HG03521 (cell line): ENCODE measurements around the gene DUT.

Experiments used
- ATAC-seq: cut with Tn5 transposase; IDR thresholded peaks from one replicate; pipeline ENCODE4 v1.9.1; 2021; ENCODE audit warnings: mild to moderate bottlenecking, moderate library complexity; ENCODE audit not compliant: unreplicated experiment

The DUT gene

GRCh38 chr15:48330855-48331795, at the start of gene DUT:
DUT (plus strand) TSS chr15:48331429; CDS start chr15:48331516, 87 bp downstream.
- peak; percentile 74 for ATAC-seq

GRCh38 chr15:48281674-48282073, 49.6 kb upstream of the DUT start:
- ATAC-seq: no peak

- no peak for ATAC-seq
These were observed 49.0 kb upstream of the DUT start for GRCh38 chr15:48282216-48282615.

- ATAC-seq: no peak
These were observed 47.7 kb upstream of the DUT start for GRCh38 chr15:48283396-48284145.

- ATAC-seq: no peak
These were observed 45.7 kb upstream of the DUT start for GRCh38 chr15:48285329-48286214.

GRCh38 chr15:48289628-48290027, 41.6 kb upstream of the DUT start:
- no peak for ATAC-seq

- ATAC-seq: no peak
These were observed 38.8 kb upstream of the DUT start for GRCh38 chr15:48292458-48292857.

- ATAC-seq: no peak
These were observed 33.6 kb upstream of the DUT start for GRCh38 chr15:48297668-48298067.

GRCh38 chr15:48298914-48299313, 32.3 kb upstream of the DUT start:
- ATAC-seq: no peak

GRCh38 chr15:48300038-48300437, 31.2 kb upstream of the DUT start:
- ATAC-seq: no peak

- ATAC-seq: no peak
These were observed 26.8 kb upstream of the DUT start for GRCh38 chr15:48304398-48304797.

GRCh38 chr15:48306639-48307038, 24.6 kb upstream of the DUT start:
- no peak for ATAC-seq

- no peak for ATAC-seq
These were observed 23.6 kb upstream of the DUT start for GRCh38 chr15:48307586-48307985.

GRCh38 chr15:48309740-48310139, 21.5 kb upstream of the DUT start:
- no peak for ATAC-seq

GRCh38 chr15:48313216-48313615, 18.0 kb upstream of the DUT start:
- ATAC-seq: no peak

- no peak for ATAC-seq
These were observed 16.2 kb upstream of the DUT start for GRCh38 chr15:48315041-48315440.

GRCh38 chr15:48317221-48317620, 14.0 kb upstream of the DUT start:
- ATAC-seq: no peak

GRCh38 chr15:48318131-48318530, 13.1 kb upstream of the DUT start:
- no peak for ATAC-seq

GRCh38 chr15:48323294-48323693, 7.9 kb upstream of the DUT start:
- ATAC-seq: no peak

GRCh38 chr15:48324949-48325348, 6.3 kb upstream of the DUT start:
- no peak for ATAC-seq

GRCh38 chr15:48325400-48325799, 5.8 kb upstream of the DUT start:
- no peak for ATAC-seq
